ENCODE data around the gene ABL1.

Gene ABL1

GRCh38 chr9:130870491-130871381 lies 35.7 kb downstream of the ABL1 start:
- no peak for FAIRE-seq
- no peak for DNase-seq (ENCODE audit: low spot score)

GRCh38 chr9:130871395-130872062 lies 36.5 kb downstream of the ABL1 start:
- no peak for DNase-seq (ENCODE audit: low spot score)
- no peak for FAIRE-seq

- no peak for FAIRE-seq
- DNase-seq (ENCODE audit: low spot score): no peak
Observed at GRCh38 chr9:130872093-130872492, 37.0 kb downstream of the ABL1 start.

- FAIRE-seq (no peak), DNase-seq (ENCODE audit: low spot score) (no peak)
Observed at GRCh38 chr9:130872508-130872907, 37.5 kb downstream of the ABL1 start.

- FAIRE-seq: no peak
- DNase-seq (ENCODE audit: low spot score): no peak
Observed at GRCh38 chr9:130872912-130873503, 38.0 kb downstream of the ABL1 start.

- FAIRE-seq (no peak), DNase-seq (ENCODE audit: low spot score) (no peak)
Observed at GRCh38 chr9:130873966-130874365, 38.9 kb downstream of the ABL1 start.

- no peak for FAIRE-seq
- no peak for DNase-seq (ENCODE audit: low spot score)
Observed at GRCh38 chr9:130874783-130875182, 39.7 kb downstream of the ABL1 start.

GRCh38 chr9:130877300-130877699 lies 42.2 kb downstream of the ABL1 start:
- FAIRE-seq: no peak
- no peak for DNase-seq (ENCODE audit: low spot score)

- FAIRE-seq: no peak
- no peak for DNase-seq (ENCODE audit: low spot score)
Observed at GRCh38 chr9:130878295-130878694, 43.2 kb downstream of the ABL1 start.

- no peak for FAIRE-seq
- DNase-seq (ENCODE audit: low spot score): no peak
Observed at GRCh38 chr9:130879863-130880411, 44.9 kb downstream of the ABL1 start.

- FAIRE-seq: no peak
- no peak for DNase-seq (ENCODE audit: low spot score)
Observed at GRCh38 chr9:130880599-130881220, 45.7 kb downstream of the ABL1 start.

- no peak for DNase-seq (ENCODE audit: low spot score)
- FAIRE-seq: no peak
Observed at GRCh38 chr9:130881516-130881915, 46.5 kb downstream of the ABL1 start.

- DNase-seq (ENCODE audit: low spot score): no peak
- no peak for FAIRE-seq
Observed at GRCh38 chr9:130882696-130883225, 47.7 kb downstream of the ABL1 start.

- DNase-seq (ENCODE audit: low spot score) (no peak), FAIRE-seq (no peak)
Observed at GRCh38 chr9:130883479-130883878, 48.4 kb downstream of the ABL1 start.

GRCh38 chr9:130884111-130884531 lies 49.1 kb downstream of the ABL1 start:
- no peak for FAIRE-seq
- DNase-seq (ENCODE audit: low spot score): no peak

GRCh38 chr9:130884542-130885483 lies 49.8 kb downstream of the ABL1 start:
- DNase-seq (ENCODE audit: low spot score) (no peak), FAIRE-seq (no peak)

- FAIRE-seq: no peak
- DNase-seq (ENCODE audit: low spot score): no peak
Observed at GRCh38 chr9:130885484-130886375, 50.7 kb downstream of the ABL1 start.

GRCh38 chr9:130886981-130887380 lies 51.9 kb downstream of the ABL1 start:
- no peak for FAIRE-seq
- no peak for DNase-seq (ENCODE audit: low spot score)

GRCh38 chr9:130887494-130888144 lies 52.6 kb downstream of the ABL1 start:
- FAIRE-seq (no peak), DNase-seq (ENCODE audit: low spot score) (no peak)
